Right kidney (tissue), 1 donor: ENCODE results near the gene PM20D2.

Experiments used
- DNase-seq: peaks from one replicate; pipeline ENCODE4 v3.0.0-alpha.2; 2016

PM20D2 gene

GRCh38 chr6:89144354-89144906 is 1.4 kb upstream of the PM20D2 start:
- no peak for DNase-seq

GRCh38 chr6:89145091-89145955 is 532 bp upstream of the PM20D2 start:
- DNase-seq, result no peak

GRCh38 chr6:89146718-89147700 is 1.2 kb downstream of the PM20D2 start:
- no peak for DNase-seq

- no peak for DNase-seq
These were observed 2.3 kb downstream of the PM20D2 start for GRCh38 chr6:89148016-89148750.

- DNase-seq, result no peak
These were observed 8.3 kb downstream of the PM20D2 start for GRCh38 chr6:89154131-89154530.

GRCh38 chr6:89160331-89161092 is 14.7 kb downstream of the PM20D2 start:
- DNase-seq, result no peak

GRCh38 chr6:89161326-89162046 is 15.6 kb downstream of the PM20D2 start:
- DNase-seq, result no peak

GRCh38 chr6:89162047-89162371 is 16.2 kb downstream of the PM20D2 start:
- no peak for DNase-seq

GRCh38 chr6:89172131-89172530 is 26.3 kb downstream of the PM20D2 start:
- DNase-seq, result no peak

GRCh38 chr6:89173634-89174033 is 27.8 kb downstream of the PM20D2 start:
- DNase-seq, result no peak

GRCh38 chr6:89180112-89180511 is 34.3 kb downstream of the PM20D2 start:
- DNase-seq, result no peak

- DNase-seq, result no peak
These were observed 35.1 kb downstream of the PM20D2 start for GRCh38 chr6:89180971-89181370.

GRCh38 chr6:89183294-89183693 is 37.4 kb downstream of the PM20D2 start:
- DNase-seq, result no peak

- no peak for DNase-seq
These were observed 38.5 kb downstream of the PM20D2 start for GRCh38 chr6:89184344-89184743.

GRCh38 chr6:89186762-89187161 is 40.9 kb downstream of the PM20D2 start:
- no peak for DNase-seq

- no peak for DNase-seq
These were observed 41.6 kb downstream of the PM20D2 start for GRCh38 chr6:89187504-89187903.

GRCh38 chr6:89190741-89191140 is 44.9 kb downstream of the PM20D2 start:
- DNase-seq, result no peak

GRCh38 chr6:89194559-89194958 is 48.7 kb downstream of the PM20D2 start:
- DNase-seq, result no peak

GRCh38 chr6:89197141-89197540 is 51.3 kb downstream of the PM20D2 start:
- DNase-seq, result no peak

- DNase-seq, result no peak
These were observed 52.4 kb downstream of the PM20D2 start for GRCh38 chr6:89198235-89198634.

GRCh38 chr6:89199579-89199978 is 53.7 kb downstream of the PM20D2 start:
- no peak for DNase-seq
